Activated CD8-positive, alpha-beta memory T cell treated with anti-CD3 and anti-CD28 coated beads, Interleukin-2, amount 50 U/mL, for 24 hours (primary cell): ENCODE data around the gene BOK.

Experiments
- DNase-seq: peaks from one replicate; pipeline ENCODE4 v3.0.0-alpha.2; 2020; ENCODE audit errors: extremely low read depth

BOK gene

DNA sequence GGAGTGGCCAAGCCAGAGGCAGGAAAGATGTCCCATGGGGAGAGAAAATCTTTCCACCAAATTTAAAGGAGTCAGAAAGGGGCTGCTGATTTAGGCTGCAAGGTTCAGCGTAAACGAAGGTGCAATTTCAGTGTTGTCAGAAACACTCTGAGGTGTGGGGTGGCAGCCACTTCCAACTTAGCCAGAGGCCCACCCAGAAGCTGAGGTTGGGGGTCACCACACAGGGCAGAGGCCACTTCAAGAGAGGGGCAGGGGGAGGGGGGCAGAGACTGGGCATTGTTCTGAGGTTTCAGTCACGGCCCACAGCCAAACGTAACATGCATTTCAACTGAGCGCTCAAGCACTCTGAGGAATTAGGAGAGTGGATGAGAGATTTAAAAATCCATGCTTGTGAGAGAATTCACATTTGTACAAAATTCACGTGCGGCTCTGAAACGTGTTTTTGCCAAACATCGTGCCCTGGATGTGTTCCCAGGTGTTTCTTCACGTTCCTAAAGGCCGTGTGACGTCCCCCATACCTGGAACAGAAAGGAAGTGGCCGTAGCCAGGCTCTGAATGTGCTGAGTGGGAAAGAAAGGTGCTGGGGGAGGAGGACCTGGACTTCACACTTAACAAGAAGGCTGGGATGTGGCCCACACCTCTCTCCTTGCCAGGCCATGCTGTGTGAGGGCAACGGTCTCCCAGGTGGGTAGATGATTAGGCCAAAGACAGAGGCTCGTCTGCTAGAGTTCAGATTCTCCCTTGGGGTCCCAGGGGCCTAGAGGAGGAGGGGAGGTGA lies 19.5 kb upstream of the BOK start:
- DNase-seq = no peak

DNA sequence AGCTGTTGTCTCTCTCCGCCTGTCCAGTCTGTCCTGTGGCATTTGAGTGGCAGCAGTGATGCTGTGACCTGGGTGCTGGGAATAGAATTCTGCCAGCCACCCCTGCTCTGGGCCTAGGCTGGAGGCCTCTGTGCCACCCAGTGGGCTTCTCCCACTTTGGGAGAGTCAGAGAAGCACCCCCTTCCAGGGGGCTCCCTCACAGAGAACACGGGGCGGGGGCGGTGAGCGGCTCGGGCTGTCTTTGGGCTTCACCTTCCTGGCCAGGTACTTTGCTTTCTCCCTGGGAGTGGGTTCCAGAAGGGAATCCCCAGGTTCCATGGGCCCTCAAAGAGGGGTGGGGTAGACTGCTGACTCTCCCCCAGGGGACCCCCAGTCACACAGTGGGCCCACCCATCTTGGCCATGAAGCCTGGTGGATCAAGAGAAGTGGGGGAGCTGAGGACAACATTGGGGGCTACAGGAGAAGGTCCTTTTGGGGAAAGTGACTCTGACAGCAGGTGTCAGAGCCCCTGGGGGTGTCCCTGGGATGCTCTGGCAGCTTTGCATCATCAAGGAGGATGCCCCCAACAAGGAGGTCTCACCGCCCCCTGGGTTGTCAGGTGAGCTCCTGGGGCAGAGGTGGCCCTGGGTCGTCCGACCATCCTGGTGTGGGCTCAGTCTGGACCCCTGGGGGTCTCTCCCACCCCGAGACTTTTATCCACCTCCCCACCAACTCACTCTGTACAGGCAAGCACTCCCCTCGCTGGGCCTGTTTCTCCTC lies 18.8 kb upstream of the BOK start:
- DNase-seq = no peak

DNA sequence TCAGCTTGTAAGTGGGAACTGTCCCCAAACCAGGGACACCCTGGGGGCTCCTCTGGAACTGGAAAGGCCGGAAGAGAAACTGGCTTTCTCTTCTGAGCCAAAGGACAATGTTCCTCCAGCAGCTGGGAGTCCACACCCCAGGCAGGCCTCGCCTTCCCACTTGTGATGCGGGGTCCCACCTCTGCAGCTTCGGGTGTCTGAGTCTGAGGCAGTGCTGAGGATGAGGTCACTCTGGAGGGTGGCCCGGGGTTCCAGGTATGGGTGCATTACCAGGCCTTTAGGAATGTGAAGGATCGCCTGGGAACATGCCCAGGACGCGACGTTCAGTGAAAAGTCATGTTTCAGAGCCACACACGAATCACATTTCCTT lies 18.2 kb upstream of the BOK start:
- DNase-seq = no peak

DNA sequence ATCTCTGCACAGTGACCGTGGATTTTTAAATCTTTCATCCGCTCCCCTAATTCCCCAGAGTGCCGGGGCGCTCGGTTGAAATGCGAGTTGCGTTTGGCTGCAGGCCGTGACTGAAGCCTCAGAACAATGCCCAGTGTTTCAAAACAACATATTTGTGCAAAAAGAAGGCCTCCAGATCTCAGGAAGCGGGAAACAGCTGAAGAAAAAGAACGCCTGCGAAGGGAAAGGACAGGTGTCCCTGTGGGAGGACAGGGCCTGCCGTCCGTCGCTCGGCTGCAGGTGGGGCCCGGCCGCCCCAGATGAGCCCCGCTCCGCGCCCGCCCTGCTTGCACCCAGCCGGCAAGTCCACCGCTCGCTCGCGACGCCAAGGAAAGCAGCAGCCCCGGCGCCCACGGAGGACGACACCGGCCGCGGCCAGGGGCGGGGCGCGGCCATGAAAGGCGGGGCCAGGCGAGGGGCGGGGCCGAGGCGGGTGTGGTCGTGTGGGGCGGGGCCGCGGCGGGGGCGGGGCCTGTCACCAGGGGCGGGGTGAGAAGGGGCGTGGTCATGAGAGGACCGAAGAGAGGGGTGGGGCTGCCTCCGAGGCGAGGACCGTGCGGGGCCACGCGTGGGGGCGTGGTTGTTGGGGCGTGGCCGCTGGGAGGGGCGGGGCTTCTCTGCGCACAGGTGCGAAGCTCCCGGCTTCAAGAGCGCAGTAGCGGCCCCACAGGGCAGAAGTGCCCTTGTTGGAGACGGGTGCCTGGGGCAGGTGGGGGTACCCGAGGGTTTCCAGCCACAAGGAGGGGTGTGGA lies 17.6 kb upstream of the BOK start:
- peak; percentile 32 for DNase-seq

DNA sequence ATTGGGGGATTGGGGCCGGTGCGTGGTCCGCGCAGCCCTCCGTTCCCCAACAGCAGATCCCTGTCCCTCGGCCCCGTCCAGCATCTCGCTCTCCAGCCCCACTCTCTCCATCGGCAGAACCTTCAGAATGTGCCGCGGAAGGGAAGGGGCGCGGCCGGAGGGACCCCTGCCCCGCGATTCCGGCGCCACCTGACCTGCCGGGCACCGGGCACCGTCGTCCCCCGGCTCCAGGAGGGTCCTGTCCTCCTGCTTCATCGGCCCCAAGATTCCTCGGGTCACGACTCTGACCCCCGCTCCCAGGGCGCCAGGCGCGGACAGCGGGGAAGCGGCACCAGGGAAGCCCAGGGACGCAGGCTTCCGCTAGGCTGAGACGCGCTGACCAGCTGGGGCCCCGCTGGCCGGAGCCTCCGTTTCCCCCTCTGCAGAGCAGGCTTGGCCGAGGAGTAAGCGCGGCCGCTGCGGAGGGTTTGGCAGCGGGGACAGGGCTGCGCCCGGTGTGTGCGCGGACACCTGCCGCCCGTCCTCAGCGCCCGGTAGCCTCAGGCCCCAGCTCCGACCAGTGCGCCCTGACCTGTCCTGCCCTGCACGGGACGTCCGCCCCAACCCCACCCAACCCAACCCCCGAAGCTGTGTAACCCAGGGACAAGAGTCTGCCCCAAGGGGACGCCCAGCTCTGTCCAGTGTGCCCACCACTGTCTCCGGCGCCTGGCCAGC lies 16.8 kb upstream of the BOK start:
- DNase-seq = no peak

DNA sequence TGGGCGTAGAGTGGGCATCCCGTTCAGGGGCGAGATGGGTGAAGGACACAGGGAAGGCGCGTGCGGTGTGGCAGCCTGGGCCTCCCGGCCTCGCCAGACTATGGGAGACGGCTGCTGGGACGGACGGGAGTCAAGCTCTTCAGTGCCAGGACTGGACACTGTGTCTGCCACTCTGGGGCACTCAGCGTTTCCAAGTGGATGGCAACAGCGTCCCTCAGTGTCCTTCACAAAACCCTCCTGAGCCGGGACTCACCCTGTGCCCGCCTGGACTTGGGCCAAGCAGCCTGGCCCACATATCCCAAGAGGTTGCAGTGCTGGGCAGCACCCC lies 16.3 kb upstream of the BOK start:
- DNase-seq = no peak

DNA sequence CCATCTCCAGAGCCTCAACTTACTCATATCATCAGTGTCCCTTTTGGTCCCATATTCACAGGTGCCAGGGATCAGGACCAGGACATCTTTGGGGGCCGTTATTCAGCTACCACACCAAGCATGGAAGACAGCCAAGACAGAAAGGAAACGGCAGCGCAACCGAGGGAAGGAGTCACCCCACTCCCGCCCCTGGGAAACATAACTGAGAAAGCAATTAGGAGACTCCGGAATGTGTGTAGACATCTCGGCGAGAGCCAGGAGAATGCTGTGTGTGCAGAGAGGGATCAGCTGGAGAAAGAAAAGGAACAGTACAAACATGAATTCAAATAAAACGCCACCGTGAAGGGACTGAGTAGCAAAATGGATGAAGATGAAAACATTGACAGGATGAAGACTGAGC lies 13.4 kb upstream of the BOK start:
- DNase-seq = no peak

DNA sequence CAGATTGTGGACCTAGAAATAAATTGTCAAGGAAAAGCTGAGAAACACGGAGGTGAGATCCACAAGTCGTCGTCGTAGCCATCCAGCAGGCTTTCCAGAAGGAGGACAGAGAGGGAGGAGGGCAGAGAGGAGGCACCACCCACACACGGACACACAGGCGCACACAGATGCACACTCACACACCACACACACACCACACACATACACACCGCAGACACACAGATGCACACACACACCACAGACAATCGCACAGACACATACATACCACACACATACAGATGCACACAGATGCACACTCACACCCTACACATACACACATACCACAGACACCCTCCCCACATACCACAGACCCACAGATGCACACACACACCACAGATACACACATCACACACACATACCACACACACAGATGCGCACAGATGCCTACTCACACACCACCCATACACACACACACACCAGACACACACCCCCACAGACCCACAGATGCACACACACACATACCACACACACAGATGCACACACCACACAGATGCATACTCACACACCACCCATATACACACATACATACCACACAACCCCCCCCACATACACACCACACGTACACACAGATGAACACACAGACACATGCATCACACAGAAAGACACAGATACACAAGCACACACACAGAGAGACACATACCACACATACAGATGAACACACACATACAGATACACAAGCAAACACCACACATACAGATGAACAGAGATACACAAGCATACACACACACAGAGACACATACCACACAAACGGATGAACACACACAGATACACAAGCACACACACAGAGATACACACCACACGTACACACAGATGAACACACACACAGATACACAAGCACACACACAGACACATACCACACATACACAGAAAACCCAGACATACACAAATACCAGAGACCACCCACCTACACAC lies 12.7 kb upstream of the BOK start:
- DNase-seq = no peak

DNA sequence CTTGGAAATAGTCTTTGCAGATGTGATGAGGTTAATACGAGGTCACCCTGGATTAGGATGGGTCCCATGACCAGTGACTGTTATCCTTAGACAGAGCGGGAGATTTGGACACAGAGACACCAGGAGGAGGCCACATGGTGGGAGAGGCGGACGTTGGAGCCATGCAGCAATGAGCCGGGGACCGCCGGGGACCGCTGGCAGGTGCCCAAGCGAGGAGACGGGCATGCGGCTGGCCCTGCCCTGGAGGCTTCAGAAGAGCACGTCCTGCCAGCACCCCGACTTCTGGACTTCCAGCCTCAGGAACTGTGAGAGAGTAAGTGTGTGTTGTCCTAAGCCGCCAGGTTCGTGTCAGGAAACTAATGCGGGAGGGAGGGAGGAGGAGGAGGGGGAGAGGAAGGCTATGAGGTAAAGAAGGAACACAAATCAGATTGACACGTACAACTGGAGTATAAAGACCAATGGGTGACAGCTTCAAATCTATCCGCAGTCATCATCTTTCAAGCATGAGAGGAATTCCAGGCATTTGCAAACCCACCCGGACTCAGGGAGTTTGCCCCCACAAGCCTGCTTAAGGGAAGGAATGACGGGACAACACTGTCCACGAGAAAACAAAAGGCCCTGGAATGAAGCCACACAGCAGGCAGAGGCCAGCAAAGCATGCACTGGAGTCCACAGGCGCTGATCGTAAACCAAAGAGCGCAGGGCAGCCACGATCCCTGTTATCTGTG lies 11.6 kb upstream of the BOK start:
- DNase-seq = no peak

DNA sequence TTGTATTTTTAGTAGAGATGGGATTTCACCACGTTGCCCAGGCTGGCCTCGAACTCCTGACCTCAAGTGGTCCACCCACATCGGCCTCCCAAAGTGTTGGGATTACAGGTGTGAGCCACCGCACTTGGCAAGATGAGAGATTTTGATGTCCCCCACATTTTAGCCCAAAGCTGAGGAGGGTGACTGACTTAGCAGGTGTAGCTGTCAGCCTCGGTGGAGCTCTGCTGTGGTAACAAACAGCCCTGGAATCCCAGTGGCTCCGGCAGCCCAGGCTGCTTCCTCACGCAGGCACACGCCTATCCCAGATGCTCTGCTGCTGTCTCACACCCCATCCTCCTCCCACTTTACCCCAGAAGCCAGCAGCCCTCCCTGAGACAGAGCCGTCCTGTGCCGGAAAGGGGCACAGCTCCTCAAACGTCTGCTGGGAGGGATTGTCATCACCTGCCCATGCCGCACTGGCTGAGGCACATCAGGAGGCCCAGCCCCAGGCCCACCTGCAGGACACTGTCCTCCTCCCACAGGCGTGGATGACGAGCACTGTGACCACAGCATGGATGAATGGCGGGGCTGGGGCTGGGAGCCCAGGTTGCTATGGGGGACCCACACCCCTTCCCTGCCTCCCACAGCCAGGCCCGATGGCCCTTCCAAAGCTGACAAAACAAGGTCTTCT lies 10.6 kb upstream of the BOK start:
- DNase-seq = no peak

DNA sequence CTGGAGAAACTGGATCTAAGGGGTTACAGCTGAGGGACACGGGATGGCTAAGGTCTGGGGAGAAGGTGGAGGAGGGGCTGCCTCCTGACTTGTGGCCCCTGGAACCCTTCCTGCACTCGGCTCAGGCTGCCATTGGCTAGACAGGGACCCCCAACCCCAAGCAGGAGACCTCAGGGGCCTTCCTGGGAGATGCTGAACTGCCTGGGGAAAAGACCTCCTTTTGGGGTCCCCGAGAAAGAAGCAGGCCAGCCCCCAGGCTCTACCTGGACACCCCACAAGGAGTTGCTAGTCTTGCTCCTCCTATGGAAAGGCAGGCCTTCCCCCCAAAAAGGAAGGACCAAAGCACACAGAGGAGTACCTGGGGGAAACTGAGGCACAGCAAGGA lies 10.1 kb upstream of the BOK start:
- no peak for DNase-seq

DNA sequence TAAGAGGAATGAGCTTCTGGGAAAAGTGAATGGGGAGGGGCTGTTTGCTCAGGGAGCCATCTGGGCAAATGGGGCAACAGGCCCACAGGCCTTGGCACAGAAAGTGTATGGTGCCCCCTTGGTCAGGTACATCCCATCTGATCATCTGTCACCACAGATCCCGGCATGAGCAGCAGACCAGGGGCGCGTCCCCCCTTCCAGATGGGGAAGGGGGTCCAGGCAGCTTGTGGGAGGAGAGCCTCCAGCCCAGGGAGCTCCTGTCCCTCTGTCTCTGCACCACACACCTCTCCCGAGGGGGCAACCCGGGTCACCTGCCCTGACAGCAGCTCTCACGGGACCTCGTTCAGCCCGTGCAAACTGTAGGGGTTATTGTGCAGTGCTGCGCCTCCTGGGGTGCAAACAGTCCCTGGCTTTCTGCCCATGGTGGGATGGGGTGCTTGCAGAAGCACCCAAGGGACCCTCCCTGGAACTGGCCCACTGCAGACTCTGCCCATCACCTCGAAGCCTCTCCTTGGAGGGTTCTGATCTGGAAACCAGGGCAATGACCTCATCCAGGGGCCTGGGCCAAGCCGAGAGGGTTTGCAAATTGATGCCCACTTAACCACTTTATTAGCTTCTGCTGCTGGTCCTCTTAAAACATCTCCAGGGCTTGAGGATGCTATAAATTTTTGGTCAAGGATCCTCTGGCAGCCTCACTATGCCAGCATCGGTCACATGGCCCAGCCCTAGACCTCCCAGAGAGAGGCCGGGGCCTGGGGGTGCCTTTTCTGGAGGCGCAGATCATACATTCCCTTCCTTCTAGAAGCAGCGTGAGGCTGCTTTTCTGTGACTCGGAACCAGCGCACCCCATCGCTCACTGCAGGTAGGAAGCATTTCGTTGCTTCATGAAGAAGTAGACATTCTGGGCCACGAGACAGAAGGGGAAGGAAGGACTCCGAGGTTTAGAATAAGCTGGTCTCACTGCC lies 7.6 kb upstream of the BOK start:
- DNase-seq = no peak

DNA sequence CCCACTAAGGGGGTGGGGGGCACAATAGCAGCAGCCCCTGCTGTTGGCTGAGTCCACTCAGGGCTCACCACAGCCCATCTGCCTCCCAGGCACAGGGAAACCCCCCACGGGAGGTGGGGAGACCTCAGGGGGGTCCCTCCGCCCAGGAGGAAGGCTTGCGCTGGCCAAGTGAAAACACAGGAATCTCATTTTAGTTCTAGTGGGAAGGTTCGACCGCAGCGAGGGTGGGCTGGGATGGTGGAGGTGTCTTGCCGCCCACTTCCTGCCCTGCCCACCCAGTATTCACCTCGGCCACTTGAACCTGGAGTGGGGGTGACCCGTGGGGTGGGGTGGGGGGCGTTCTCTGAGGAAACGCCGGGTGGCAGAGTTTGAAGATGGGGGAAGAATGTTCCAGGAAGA lies 6.9 kb upstream of the BOK start:
- no peak for DNase-seq

DNA sequence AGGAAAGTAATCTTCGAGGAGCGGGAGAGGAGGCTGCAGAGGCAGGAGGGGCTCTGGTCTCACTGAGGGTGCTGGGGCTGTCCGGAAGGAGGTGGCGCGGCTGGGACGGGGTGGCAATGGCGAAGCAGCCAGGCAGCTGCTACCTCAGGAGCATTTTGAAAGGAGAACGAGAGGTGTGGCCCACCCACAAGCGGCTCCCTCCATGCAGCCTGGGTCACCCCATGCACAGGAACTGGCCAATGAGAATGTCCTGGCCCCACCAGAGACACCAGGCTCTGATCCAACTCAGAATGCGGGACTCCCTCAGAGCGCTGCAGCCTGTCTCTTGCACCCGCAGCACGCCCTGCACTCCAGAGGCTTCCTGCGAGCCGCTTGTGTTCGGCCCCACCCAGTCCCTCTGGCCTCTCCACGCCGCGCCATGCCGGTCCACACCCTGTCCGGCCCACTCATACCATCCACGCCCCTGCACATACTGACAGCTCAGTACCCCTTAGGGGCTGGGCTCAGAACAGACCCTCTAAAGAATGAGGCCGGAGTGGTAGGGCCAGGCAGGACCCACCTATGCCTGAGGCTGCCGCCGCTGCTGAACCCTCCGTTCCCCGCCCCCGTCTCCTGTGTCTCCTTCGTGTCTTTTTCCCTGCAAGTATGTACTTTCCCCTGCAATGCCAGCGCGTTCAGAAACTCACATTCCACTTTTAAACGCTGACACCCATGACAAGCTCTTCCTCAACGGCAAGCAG lies 6.4 kb upstream of the BOK start:
- no peak for DNase-seq

DNA sequence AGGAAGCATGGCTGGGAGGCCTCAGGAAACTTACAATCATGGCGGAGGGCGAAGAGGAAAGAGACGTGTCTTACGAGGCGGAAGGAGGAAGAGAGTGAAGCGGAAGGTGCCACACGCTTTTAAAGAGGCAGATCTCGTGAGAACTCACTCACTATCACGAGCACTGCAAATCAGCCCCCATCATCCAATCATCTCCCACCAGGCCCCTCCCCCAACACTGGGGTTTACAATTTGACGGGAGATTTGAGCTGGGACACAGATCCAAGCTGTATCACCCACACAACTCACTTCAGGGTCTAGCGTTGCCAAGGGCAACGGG lies 5.1 kb upstream of the BOK start:
- no peak for DNase-seq

DNA sequence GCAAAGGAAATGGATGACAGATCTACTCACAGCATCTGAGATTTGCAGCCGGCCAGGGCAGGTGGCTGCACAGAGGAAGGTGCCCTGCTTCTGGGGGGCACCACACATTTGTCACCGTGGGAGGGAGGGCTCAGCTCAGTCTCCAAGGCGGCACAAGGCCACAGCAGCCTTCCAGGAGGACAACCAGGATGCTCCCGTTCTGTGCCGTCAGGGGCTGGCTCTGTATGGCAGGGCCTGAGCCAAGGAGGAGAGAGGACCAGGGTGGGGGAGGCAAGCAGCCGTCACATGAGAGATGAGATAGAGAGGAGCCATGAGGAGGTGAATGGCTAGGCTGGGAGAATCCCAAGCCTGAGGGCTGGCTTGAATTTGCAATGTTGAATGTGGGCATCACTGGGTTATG lies 4.6 kb upstream of the BOK start:
- no peak for DNase-seq

DNA sequence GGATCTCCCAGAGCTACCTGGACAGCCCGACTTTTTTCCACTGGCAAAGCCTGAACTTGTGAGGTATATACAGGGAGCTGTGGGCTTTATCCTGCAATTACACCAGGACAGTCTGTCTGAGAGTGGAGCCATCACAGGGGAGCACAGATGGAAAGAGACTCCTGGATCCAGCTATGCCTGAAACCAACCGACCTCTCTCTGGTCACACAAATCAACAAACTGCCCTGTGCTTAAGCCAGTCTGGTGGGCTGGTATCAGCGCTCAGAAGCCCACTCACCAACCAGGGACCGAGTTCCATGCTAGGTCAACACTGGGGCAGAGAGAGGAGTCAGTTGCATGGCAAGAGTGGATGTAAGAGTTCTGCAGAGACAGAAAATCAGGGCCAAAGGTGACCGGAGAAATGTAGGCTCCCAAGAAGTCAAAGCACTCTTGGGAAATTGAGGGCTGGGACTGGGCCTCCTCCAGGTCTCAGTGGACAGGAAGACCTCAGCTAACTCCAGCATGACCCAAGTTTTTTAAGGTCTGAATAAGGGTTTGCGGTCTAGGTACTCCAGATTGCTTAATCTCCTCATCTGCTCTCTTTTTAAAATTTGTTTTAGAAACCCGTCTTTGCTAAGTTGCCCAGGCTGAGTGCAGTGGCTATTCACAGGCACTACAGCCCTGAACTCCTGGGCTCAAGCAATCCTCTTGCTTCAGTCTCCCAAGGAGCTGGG lies 3.8 kb upstream of the BOK start:
- DNase-seq = no peak

DNA sequence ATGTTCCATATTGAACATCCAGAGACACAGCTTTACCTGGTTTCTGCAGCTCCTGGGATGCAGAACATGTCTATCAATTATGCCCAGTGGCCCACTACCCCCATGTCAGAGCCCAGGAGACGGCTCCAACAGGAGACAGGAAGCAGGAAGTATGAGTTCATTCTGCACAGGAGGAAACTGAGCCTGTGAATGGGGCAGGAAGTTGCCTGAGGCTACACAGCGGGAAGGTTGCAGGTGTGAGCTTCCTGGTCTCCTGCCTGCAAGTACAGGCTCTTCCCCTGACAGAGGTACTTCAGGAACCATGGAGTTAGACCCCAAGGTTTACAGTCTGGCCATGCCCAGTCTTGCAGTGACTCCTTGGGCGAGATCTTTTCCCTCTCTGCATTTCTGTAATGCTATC lies 2.8 kb upstream of the BOK start:
- no peak for DNase-seq
